ENCODE measurements around the gene ENTHD1. TPM values are rescaled to one million over a fixed set of nuclear protein-coding genes. Genes with fewer than 3 reads are reported as not detected.

Gene ENTHD1
- total and polyA plus RNA-seq, 9 of the 15 experiments (the other 6 are each of a cell fraction or from before 2014, with no cell fraction given), result 0.13 to 0.98 (median 0.35) TPM

- TF ChIP-seq ARID3B (CRISPR knock-in tag; IDR thresholded peaks at IDR 0.05; ENCODE audit: borderline replicate concordance) (no peak), MTF1 (CRISPR knock-in tag; IDR thresholded peaks at IDR 0.05; ENCODE audit: borderline replicate concordance) (no peak), ARNT (IDR thresholded peaks at IDR 0.05) (no peak), E4F1 (CRISPR knock-in tag; IDR thresholded peaks at IDR 0.05; ENCODE audit: borderline replicate concordance) (no peak), ZBTB7A (IDR thresholded peaks at IDR 0.05; ENCODE audit: borderline replicate concordance, control insufficient read depth, low read depth, low read length) (no peak), SMARCE1 (IDR thresholded peaks at IDR 0.05) (no peak)
- TF ChIP-seq, protein P1, sequence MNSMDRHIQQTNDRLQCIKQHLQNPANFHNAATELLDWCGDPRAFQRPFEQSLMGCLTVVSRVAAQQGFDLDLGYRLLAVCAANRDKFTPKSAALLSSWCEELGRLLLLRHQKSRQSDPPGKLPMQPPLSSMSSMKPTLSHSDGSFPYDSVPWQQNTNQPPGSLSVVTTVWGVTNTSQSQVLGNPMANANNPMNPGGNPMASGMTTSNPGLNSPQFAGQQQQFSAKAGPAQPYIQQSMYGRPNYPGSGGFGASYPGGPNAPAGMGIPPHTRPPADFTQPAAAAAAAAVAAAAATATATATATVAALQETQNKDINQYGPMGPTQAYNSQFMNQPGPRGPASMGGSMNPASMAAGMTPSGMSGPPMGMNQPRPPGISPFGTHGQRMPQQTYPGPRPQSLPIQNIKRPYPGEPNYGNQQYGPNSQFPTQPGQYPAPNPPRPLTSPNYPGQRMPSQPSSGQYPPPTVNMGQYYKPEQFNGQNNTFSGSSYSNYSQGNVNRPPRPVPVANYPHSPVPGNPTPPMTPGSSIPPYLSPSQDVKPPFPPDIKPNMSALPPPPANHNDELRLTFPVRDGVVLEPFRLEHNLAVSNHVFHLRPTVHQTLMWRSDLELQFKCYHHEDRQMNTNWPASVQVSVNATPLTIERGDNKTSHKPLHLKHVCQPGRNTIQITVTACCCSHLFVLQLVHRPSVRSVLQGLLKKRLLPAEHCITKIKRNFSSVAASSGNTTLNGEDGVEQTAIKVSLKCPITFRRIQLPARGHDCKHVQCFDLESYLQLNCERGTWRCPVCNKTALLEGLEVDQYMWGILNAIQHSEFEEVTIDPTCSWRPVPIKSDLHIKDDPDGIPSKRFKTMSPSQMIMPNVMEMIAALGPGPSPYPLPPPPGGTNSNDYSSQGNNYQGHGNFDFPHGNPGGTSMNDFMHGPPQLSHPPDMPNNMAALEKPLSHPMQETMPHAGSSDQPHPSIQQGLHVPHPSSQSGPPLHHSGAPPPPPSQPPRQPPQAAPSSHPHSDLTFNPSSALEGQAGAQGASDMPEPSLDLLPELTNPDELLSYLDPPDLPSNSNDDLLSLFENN (IDR thresholded peaks at IDR 0.05; ENCODE audit: low read depth in 2 of 2, low read length in 2 of 2), result no peak
These were observed 33.5 kb downstream of the ENTHD1 start (continued) for GRCh38 chr22:39859903-39860588.

All from K562 (cell line).